ENCODE results near the gene BACE1. TPM values are rescaled to one million over a fixed set of nuclear protein-coding genes. Genes with fewer than 3 reads are reported as not detected.

BACE1 gene
- polyA plus RNA-seq, 1 of the 3 experiments (the other 2 are of a cell fraction), result 37.8 TPM

GRCh38 chr11:117239295-117239694 lies 76.8 kb downstream of the BACE1 start (continued):
- TF ChIP-seq REST (IDR thresholded peaks at IDR 0.05; ENCODE audit: low read depth, low read length) (no peak), USF2 (IDR thresholded peaks at IDR 0.05; ENCODE audit: borderline replicate concordance, low read depth, low read length) (no peak), NFIC (IDR thresholded peaks at IDR 0.05; ENCODE audit: borderline replicate concordance) (no peak), FOXJ3 (CRISPR knock-in tag; IDR thresholded peaks at IDR 0.05) (no peak), MAX (IDR thresholded peaks at IDR 0.05; ENCODE audit: low read depth) (no peak), CHD2 (IDR thresholded peaks at IDR 0.05; ENCODE audit: low read length, partially characterized antibody) (no peak), SMC3 (IDR thresholded peaks at IDR 0.05; ENCODE audit: low read depth, low read length) (no peak; the same call in 1 of the 2 replicates), TAF1 (IDR thresholded peaks at IDR 0.05; ENCODE audit: borderline replicate concordance, low read depth, low read length) (0 out of 2 replicates have a peak, but pooled peaks have one; percentile 18), RAD21 (IDR thresholded peaks at IDR 0.05; ENCODE audit: low read length) (0 out of 2 replicates have a peak, but pooled peaks have one; percentile 15), JUND (IDR thresholded peaks at IDR 0.05) (peak; percentile 52), FOSL2 (IDR thresholded peaks at IDR 0.05; ENCODE audit: borderline replicate concordance, low read depth) (peak; percentile 52; the same call in 1 of the 2 replicates), RFX5 (IDR thresholded peaks at IDR 0.05; ENCODE audit: low read length) (no peak), USF1 (IDR thresholded peaks at IDR 0.05; ENCODE audit: borderline replicate concordance, low read depth) (no peak), SIN3A (IDR thresholded peaks at IDR 0.05; ENCODE audit: borderline replicate concordance, low read depth, low read length) (no peak), TEAD4 (IDR thresholded peaks at IDR 0.05; ENCODE audit: borderline replicate concordance, insufficient read depth) (no peak), RXRA (IDR thresholded peaks at IDR 0.05; ENCODE audit: borderline replicate concordance, low read depth) (peak; percentile 40; the same call in 1 of the 2 replicates), GABPA (IDR thresholded peaks at IDR 0.05; ENCODE audit: low read depth) (0 out of 2 replicates have a peak, but pooled peaks have one; percentile 12), POLR2AphosphoS5 (IDR thresholded peaks at IDR 0.05; ENCODE audit: low read depth, low read length) (peak; percentile 55; the same call in 1 of the 2 replicates), EZH2phosphoT487 (IDR thresholded peaks at IDR 0.05; ENCODE audit: borderline replicate concordance, low read depth) (no peak), PBX3 (IDR thresholded peaks at IDR 0.05) (peak; percentile 71), YY1 (IDR thresholded peaks at IDR 0.05; ENCODE audit: low read depth) (no peak), FOXM1 (IDR thresholded peaks at IDR 0.05; ENCODE audit: low read depth) (no peak), MEF2A (IDR thresholded peaks at IDR 0.05; ENCODE audit: borderline replicate concordance, low read depth) (no peak), ELF1 (IDR thresholded peaks at IDR 0.05) (no peak), RCOR1 (IDR thresholded peaks at IDR 0.05; ENCODE audit: low read length) (no peak), GATA2 (CRISPR knock-in tag; IDR thresholded peaks at IDR 0.05) (no peak)

Data from SK-N-SH (cell line).